LNCaP clone FGC (cell line): ENCODE measurements around the gene PCBP1.
"Not testable (repeated sequence)": the region's sequence is repeated elsewhere in the genome, so short reads cannot be mapped to it uniquely, and the experiment has no call there.

Experiments
- DNase-seq: peaks from one replicate; pipeline ENCODE4 v3.0.0-alpha.2; 2011; ENCODE audit warnings: low read depth
- H3K4me3 ChIP-seq: 2 replicates; pipeline ENCODE4 v1.5.1; 2011; ENCODE audit warnings: mild to moderate bottlenecking, low read depth, low read length, control low read depth
- TF ChIP-seq, protein P1 (sequence below): IDR thresholded peaks from 2 replicates; pipeline ENCODE4 v1.5.1; 2012; ENCODE audit warnings: mild to moderate bottlenecking; ENCODE audit not compliant: control insufficient read depth, insufficient read depth; ENCODE audit errors: extremely low read depth

Gene PCBP1

GRCh38 chr2:70088598-70089219 lies 1.4 kb downstream of the PCBP1 start:
- DNase-seq = no peak
- TF ChIP-seq, protein P1, sequence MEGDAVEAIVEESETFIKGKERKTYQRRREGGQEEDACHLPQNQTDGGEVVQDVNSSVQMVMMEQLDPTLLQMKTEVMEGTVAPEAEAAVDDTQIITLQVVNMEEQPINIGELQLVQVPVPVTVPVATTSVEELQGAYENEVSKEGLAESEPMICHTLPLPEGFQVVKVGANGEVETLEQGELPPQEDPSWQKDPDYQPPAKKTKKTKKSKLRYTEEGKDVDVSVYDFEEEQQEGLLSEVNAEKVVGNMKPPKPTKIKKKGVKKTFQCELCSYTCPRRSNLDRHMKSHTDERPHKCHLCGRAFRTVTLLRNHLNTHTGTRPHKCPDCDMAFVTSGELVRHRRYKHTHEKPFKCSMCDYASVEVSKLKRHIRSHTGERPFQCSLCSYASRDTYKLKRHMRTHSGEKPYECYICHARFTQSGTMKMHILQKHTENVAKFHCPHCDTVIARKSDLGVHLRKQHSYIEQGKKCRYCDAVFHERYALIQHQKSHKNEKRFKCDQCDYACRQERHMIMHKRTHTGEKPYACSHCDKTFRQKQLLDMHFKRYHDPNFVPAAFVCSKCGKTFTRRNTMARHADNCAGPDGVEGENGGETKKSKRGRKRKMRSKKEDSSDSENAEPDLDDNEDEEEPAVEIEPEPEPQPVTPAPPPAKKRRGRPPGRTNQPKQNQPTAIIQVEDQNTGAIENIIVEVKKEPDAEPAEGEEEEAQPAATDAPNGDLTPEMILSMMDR = no peak
- H3K4me3 ChIP-seq = peak overlapping the region; percentile 76

DNA sequence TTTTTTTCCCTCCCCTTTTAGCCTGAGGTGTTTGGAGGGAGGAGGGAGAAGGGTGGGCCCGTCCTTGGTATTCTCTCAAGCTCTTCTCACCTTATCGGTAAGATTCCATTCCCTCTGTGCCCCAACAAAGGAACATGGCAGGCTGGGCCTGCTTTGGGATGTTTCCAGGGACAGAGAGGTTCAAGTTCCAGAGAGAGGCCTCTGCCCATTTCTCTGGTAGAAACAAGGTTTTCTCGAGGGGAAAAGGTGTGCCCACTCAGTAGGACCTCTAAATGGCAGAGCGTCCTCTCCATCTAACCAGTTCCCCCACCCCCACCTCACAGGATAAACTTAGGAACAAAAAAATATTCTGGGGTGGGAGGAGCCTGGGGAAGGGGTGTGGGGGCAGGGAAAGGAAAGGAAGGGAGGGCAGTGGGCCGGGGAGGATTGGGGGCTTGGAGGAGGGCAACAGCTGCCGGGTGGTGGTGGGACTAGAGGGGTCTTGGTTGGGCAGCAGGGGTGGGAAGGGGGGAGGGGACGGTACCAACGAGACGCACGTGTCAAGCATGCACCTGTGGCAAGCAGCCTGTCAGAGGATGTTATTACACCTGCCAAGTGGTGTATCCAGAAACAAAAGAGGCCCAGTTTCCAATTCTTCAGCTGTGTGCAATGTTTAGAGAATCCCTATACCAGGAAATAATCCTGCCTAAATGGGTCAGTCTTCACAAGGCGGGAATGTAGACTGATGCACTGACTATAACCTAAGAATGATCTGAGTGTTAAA lies 2.1 kb downstream of the PCBP1 start:
- TF ChIP-seq, protein P1 = no peak
- DNase-seq = no peak

DNA sequence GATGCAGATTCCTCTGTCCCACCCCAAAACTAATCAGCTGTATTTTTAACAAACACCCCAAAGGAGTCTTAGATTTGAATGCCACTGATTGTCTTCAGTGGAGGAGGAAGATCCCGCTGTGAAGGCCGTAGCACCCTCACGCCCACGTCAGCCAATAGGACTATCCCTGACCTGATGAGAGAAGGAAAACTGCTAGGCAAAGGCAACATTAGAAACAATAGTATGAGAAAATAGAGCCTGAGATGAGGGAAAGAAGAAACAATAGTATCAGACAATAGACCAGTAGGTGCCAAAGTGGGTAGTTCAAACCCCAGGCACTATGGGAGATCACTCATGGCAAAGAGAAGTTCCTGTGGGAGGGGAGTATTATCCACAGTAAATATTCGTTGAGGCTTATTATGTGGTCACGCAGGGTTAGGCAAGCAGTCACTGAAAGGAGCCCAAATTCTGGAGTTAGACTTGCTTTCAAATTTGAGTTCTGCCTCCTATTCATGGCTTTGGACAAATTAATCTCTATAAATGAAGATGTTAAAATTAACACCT lies 2.8 kb downstream of the PCBP1 start:
- no peak for DNase-seq
- H3K4me3 ChIP-seq = no peak overlapping the region
- TF ChIP-seq, protein P1 = no peak

More for the DNA sequence above, 2.1 kb downstream of the PCBP1 start:
- H3K4me3 ChIP-seq = peak overlapping the region; percentile 76

DNA sequence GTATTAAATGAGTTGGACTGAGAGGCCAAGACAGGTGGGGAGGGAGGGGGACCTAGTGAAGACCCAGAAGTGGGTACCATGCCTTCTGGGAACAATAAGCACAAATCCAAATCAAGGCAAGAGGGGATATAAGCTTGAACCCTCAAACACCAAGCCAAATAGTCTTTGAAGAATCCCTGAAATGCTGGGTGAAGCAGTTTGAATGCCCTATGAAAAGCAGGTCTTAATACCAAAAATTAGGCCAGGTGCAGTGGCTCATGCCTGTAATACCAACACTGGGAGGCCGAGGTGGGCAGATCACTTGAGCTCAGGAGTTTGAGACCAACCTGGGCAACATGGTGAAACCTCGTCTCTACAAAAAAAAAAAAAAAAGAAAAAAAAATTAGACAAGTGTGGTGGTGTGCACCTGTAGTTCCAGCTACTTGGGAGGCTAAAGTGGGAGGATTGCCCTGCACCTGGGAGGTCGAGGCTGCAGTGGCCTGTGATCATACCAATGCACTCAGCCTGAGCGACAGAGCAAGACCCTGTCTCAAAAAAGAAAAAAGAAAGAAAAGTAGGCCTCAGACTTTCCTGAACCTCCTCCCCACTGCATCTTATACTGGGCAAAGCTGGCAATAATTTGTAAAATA lies 3.5 kb downstream of the PCBP1 start:
- TF ChIP-seq, protein P1 = no peak
- H3K4me3 ChIP-seq = no peak overlapping the region
- no peak for DNase-seq

- H3K4me3 ChIP-seq = no peak overlapping the region
- TF ChIP-seq, protein P1 = no peak
- no peak for DNase-seq
Observed at GRCh38 chr2:70091364-70091763, 4.1 kb downstream of the PCBP1 start.

- H3K4me3 ChIP-seq = no peak overlapping the region
- TF ChIP-seq, protein P1 = no peak
- DNase-seq = no peak
Observed at GRCh38 chr2:70091816-70092215, 4.5 kb downstream of the PCBP1 start.

- DNase-seq, H3K4me3 ChIP-seq: not testable (repeated sequence)
Observed at GRCh38 chr2:70092576-70093243, 5.4 kb downstream of the PCBP1 start.
